ENCODE results near the gene SLC66A1. TPM values are rescaled to one million over a fixed set of nuclear protein-coding genes. Genes with fewer than 3 reads are reported as not detected.

SLC66A1 gene
- total and polyA plus RNA-seq, 2 donors (not counting 3 experiments of a cell fraction or from before 2014, with no cell fraction given), result 15.3 to 32.6 TPM

DNA sequence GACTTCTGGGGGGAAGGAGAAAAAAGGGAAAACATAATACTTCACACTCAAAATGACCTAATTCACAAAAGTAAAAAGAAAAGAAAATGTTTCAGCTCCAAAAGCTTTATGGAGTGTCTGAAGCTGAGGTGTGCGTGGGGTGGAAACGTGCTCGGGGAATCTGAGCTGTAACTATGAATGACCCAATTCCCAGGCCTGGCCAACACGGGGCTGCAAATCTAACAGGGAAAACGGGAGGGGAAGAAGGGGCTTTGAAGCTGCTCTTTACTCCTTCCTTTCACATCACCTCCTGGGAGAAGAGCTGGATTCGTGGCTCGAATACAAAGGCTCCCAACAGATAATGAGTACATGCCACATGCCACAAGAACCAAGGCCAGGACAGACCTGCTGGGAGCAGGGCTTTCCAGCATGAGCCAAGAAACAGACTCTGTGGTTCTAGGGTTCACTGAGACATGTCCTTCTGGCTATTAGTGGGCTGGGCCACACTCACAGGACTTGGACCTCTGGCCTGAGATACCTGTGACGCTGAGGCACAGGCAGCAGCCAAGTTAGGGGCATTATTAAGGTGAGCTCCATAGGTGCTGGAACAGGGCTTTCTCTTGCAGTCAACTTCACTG is 51.5 kb downstream of the SLC66A1 start:
- H3K4me3 ChIP-seq (replicated peaks in 1 of 3; ENCODE audit: insufficient read depth in 1 of 3, low read depth in 1 of 3, low read length in 3 of 3), result no peak overlapping the region
- dilution Hi-C loops (cut with MboI; ENCODE audit: extremely low pct_ligation_motif_present, low sequenced_read_pairs) (no loop called here), intact Hi-C loops (cut with micrococcal nuclease) (no loop called here)
- H3K27me3 ChIP-seq (ENCODE audit: control insufficient read depth in 2 of 2, insufficient read depth in 2 of 2, low read length in 2 of 2), result no peaks in the 10 kb centered on the region
- no peak overlapping the region for H3K27ac ChIP-seq (ENCODE audit: insufficient read depth, low read depth, low read length)
- no peaks in the 10 kb centered on the region for H3K4me1 ChIP-seq (ENCODE audit: control insufficient read depth, extremely low read depth, insufficient read depth, low read length)
- POLR2A ChIA-PET, result interaction anchor here (0.7 kb wide), 1 partner anchor 205 kb away, joined by 3 read pairs; no protein-coding TSS in a partner anchor
- no peak overlapping the region for H3K9ac ChIP-seq (replicated peaks; ENCODE audit: extremely low read depth, insufficient read depth, low read length)
- no peaks in the 10 kb centered on the region for H4K20me1 ChIP-seq (replicated peaks; ENCODE audit: control insufficient read depth, extremely low read depth, insufficient read depth, low read length)
- no peak overlapping the region for H2AFZ ChIP-seq (ENCODE audit: low read depth, low read length)
- no peak for DNase-seq (ENCODE audit: low read depth, low spot score)
- no peaks in the 10 kb centered on the region for H3K9me1 ChIP-seq (replicated peaks; ENCODE audit: control insufficient read depth, extremely low read depth, insufficient read depth, low read length)
- BruUV-seq (replicated peaks), result no TSS peak
- H3K79me2 ChIP-seq (ENCODE audit: control insufficient read depth, insufficient read depth, low read length), result peaks cover 7% of the 10 kb centered on the region
- H3K4me2 ChIP-seq (ENCODE audit: insufficient read depth, low read length), result no peak overlapping the region
- H3K9me3 ChIP-seq (replicated peaks; ENCODE audit: control insufficient read depth, insufficient read depth, low read length), result no peaks in the 10 kb centered on the region
- CTCF ChIA-PET, result interaction anchor here (0.6 to 2.8 kb wide), 8 partner anchors 11 to 290 kb away, joined by 3 to 16 read pairs (median 3); no protein-coding TSS in a partner anchor
- TF ChIP-seq, protein P1, sequence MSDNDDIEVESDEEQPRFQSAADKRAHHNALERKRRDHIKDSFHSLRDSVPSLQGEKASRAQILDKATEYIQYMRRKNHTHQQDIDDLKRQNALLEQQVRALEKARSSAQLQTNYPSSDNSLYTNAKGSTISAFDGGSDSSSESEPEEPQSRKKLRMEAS (IDR thresholded peaks at IDR 0.05; ENCODE audit: insufficient read depth, insufficient read length), result no peak
- no peak for TF ChIP-seq JUN (IDR thresholded peaks at IDR 0.05; ENCODE audit: borderline replicate concordance, insufficient read depth, insufficient read length, low read depth)
- TF ChIP-seq FOS (IDR thresholded peaks at IDR 0.05; ENCODE audit: borderline replicate concordance, insufficient read depth, low read length), result no peak
- no peak for TF ChIP-seq POLR2A (IDR thresholded peaks at IDR 0.05; ENCODE audit: low read depth, low read length)
- TF ChIP-seq MYC (IDR thresholded peaks at IDR 0.05; ENCODE audit: low read depth, low read length), result no peak
- no peak for TF ChIP-seq EZH2 (IDR thresholded peaks at IDR 0.05; ENCODE audit: borderline replicate concordance, low read depth, low read length, severe bottlenecking)
- FAIRE-seq, result no peak
- H3K36me3 ChIP-seq (ENCODE audit: control insufficient read depth in 2 of 2, extremely low read depth in 1 of 2, insufficient read depth in 2 of 2, low read length in 2 of 2), result peaks cover 0 to 8% of the 10 kb centered on the region in 2 experiments

DNA sequence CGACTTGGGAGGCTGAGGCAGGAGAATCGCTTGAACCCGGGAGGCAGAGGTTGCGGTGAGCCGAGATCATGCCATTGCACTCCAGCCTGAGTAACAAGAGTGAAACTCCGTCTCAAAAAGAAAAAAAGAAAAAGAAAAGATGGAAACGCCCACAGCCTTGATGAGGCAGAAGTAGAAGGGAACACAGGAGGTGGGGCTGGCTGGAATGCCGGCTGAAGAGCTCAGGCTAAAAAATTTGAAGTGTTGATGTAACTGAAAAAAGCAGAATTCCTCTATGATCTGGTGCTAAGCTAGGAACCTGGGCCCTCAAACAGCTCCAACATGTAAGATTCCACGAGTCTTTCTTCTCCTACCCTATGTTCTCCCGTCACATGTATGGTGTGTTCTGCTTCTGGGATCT is 53.6 kb downstream of the SLC66A1 start:
- Histone ChIP-seq H3K27me3 (ENCODE audit: control insufficient read depth in 2 of 2, insufficient read depth in 2 of 2, low read length in 2 of 2) (no peaks in the 10 kb centered on the region), H3K9me1 (replicated peaks; ENCODE audit: control insufficient read depth, extremely low read depth, insufficient read depth, low read length) (no peaks in the 10 kb centered on the region), H3K9me3 (replicated peaks; ENCODE audit: control insufficient read depth, insufficient read depth, low read length) (no peaks in the 10 kb centered on the region), H3K36me3 (ENCODE audit: control insufficient read depth in 2 of 2, extremely low read depth in 1 of 2, insufficient read depth in 2 of 2, low read length in 2 of 2) (peaks cover 0 to 3% of the 10 kb centered on the region in 2 experiments), H3K27ac (ENCODE audit: insufficient read depth, low read depth, low read length) (no peak overlapping the region), H3K4me1 (ENCODE audit: control insufficient read depth, extremely low read depth, insufficient read depth, low read length) (no peaks in the 10 kb centered on the region), H3K4me2 (ENCODE audit: insufficient read depth, low read length) (no peak overlapping the region), H3K79me2 (ENCODE audit: control insufficient read depth, insufficient read depth, low read length) (peaks cover 5% of the 10 kb centered on the region), H3K9ac (replicated peaks; ENCODE audit: extremely low read depth, insufficient read depth, low read length) (no peak overlapping the region), H3K4me3 (replicated peaks in 1 of 3; ENCODE audit: insufficient read depth in 1 of 3, low read depth in 1 of 3, low read length in 3 of 3) (no peak overlapping the region), H2AFZ (ENCODE audit: low read depth, low read length) (no peak overlapping the region), H4K20me1 (replicated peaks; ENCODE audit: control insufficient read depth, extremely low read depth, insufficient read depth, low read length) (no peaks in the 10 kb centered on the region)
- ChIA-PET POLR2A (no interaction called here), CTCF (interaction anchor here (1.7 kb wide), 1 partner anchor 12 kb away, joined by 4 read pairs; no protein-coding TSS in a partner anchor)
- no TSS peak for BruUV-seq (replicated peaks)
- DNase-seq (ENCODE audit: low read depth, low spot score), result no peak
- intact Hi-C loops (cut with micrococcal nuclease), result no loop called here
- no peak for FAIRE-seq
- dilution Hi-C loops (cut with MboI; ENCODE audit: extremely low pct_ligation_motif_present, low sequenced_read_pairs), result no loop called here
- TF ChIP-seq FOS (IDR thresholded peaks at IDR 0.05; ENCODE audit: borderline replicate concordance, insufficient read depth, low read length) (no peak), POLR2A (IDR thresholded peaks at IDR 0.05; ENCODE audit: low read depth, low read length) (no peak), GATA2 (IDR thresholded peaks at IDR 0.05; ENCODE audit: insufficient read depth, insufficient read length, low read depth, low read length) (no peak), POLR2AphosphoS5 (IDR thresholded peaks at IDR 0.05; ENCODE audit: insufficient read depth, low read depth, low read length) (no peak), MYC (IDR thresholded peaks at IDR 0.05; ENCODE audit: low read depth, low read length) (no peak), EZH2 (IDR thresholded peaks at IDR 0.05; ENCODE audit: borderline replicate concordance, low read depth, low read length, severe bottlenecking) (no peak), JUN (IDR thresholded peaks at IDR 0.05; ENCODE audit: borderline replicate concordance, insufficient read depth, insufficient read length, low read depth) (no peak)
- TF ChIP-seq, protein P2, sequence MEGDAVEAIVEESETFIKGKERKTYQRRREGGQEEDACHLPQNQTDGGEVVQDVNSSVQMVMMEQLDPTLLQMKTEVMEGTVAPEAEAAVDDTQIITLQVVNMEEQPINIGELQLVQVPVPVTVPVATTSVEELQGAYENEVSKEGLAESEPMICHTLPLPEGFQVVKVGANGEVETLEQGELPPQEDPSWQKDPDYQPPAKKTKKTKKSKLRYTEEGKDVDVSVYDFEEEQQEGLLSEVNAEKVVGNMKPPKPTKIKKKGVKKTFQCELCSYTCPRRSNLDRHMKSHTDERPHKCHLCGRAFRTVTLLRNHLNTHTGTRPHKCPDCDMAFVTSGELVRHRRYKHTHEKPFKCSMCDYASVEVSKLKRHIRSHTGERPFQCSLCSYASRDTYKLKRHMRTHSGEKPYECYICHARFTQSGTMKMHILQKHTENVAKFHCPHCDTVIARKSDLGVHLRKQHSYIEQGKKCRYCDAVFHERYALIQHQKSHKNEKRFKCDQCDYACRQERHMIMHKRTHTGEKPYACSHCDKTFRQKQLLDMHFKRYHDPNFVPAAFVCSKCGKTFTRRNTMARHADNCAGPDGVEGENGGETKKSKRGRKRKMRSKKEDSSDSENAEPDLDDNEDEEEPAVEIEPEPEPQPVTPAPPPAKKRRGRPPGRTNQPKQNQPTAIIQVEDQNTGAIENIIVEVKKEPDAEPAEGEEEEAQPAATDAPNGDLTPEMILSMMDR (IDR thresholded peaks at IDR 0.05; ENCODE audit: extremely low read depth in 1 of 2, insufficient read depth in 1 of 2, low read depth in 1 of 2, low read length in 2 of 2), result no peak
- TF ChIP-seq, protein P1 (IDR thresholded peaks at IDR 0.05; ENCODE audit: insufficient read depth, insufficient read length), result no peak

Data from endothelial cell of umbilical vein (primary cell).